ENCODE data around the gene POLA1. TPM values are rescaled to one million over a fixed set of nuclear protein-coding genes. Genes with fewer than 3 reads are reported as not detected.

POLA1 gene
- total RNA-seq, 1 experiment from 2014 or later, result 32.8 TPM

GRCh38 chrX:25010784-25011588 is 317.3 kb downstream of the POLA1 start:
- DNase-seq (ENCODE audit: low read depth), result no peak

GRCh38 chrX:25011589-25012432 is 318.1 kb downstream of the POLA1 start:
- DNase-seq (ENCODE audit: low read depth), result no peak

GRCh38 chrX:25012433-25012735 is 318.7 kb downstream of the POLA1 start:
- DNase-seq (ENCODE audit: low read depth), result peak; percentile 17

GRCh38 chrX:25012793-25013631 is 319.3 kb downstream of the POLA1 start:
- DNase-seq (ENCODE audit: low read depth), result no peak

- DNase-seq (ENCODE audit: low read depth), result no peak
Measured at GRCh38 chrX:25013632-25014365, 320.1 kb downstream of the POLA1 start.

GRCh38 chrX:25014366-25014838 is 320.7 kb downstream of the POLA1 start:
- no peak for DNase-seq (ENCODE audit: low read depth)

- DNase-seq (ENCODE audit: low read depth), result no peak
Measured at GRCh38 chrX:25015486-25016360, 322.0 kb downstream of the POLA1 start, which contains the start of gene ARX. Gene ARX, minus strand, starts transcription at chrX:25015965. Its CDS starts 228 bp downstream, at chrX:25015737.

- no peak for DNase-seq (ENCODE audit: low read depth)
Measured at GRCh38 chrX:25016361-25016671, 322.6 kb downstream of the POLA1 start.

GRCh38 chrX:25016938-25017598 is 323.4 kb downstream of the POLA1 start:
- no peak for DNase-seq (ENCODE audit: low read depth)

GRCh38 chrX:25017667-25018247 is 324.0 kb downstream of the POLA1 start:
- no peak for DNase-seq (ENCODE audit: low read depth)

- DNase-seq (ENCODE audit: low read depth), result no peak
Measured at GRCh38 chrX:25018682-25019081, 325.0 kb downstream of the POLA1 start.

GRCh38 chrX:25019707-25020390 is 326.1 kb downstream of the POLA1 start:
- DNase-seq (ENCODE audit: low read depth), result no peak

GRCh38 chrX:25020391-25020904 is 326.7 kb downstream of the POLA1 start:
- DNase-seq (ENCODE audit: low read depth), result no peak

GRCh38 chrX:25020905-25021449 is 327.3 kb downstream of the POLA1 start:
- no peak for DNase-seq (ENCODE audit: low read depth)

- DNase-seq (ENCODE audit: low read depth), result no peak
Measured at GRCh38 chrX:25022499-25023325, 329.0 kb downstream of the POLA1 start.

GRCh38 chrX:25023908-25024307 is 330.2 kb downstream of the POLA1 start:
- no peak for DNase-seq (ENCODE audit: low read depth)

- no peak for DNase-seq (ENCODE audit: low read depth)
Measured at GRCh38 chrX:25025615-25026014, 331.9 kb downstream of the POLA1 start.

All from M059J (cell line).